C1 segment of cervical spinal cord (tissue), 14 donors: ENCODE results near the gene CFD.
"Not testable (repeated sequence)": the region's sequence is repeated elsewhere in the genome, so short reads cannot be mapped to it uniquely, and the experiment has no call there.

Experiments
- DNase-seq, 14 donors: peaks; one replicate each; lab custom pipeline; 2025; lab: John Stamatoyannopoulos, UW

Gene CFD

GRCh38 chr19:888581-889385 lies 29.3 kb downstream of the CFD start:
- DNase-seq: no peak

DNA sequence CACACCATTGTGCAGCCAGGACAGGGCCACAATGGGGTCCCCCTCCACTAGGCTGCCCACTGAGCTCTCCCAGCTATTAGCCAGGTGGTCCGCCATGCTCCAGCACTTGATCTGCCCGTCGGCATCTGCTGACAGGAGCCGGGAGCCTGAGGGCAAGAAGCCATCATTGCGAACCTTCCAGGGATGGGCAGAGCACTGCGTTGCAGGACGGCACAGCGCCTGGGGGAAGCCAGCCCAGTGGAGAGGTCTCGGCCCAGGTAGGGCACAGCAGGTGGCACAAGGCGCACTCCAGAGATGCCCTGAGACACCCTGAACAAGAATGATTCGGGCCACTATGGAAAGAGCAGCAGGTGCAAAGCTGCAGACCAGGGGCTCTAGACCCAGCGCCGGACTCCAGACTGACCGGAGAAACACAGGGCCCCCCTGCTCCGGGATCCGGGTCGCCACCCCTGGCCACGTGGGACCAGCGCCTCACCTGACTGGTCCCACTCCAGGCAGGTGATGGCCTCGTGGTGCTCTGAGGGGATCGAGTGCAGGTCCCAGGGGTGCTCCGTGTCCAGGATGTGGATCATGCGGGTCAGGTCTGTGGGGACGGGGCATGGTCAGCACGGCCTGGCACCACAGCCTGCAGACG lies 30.3 kb downstream of the CFD start:
- no peak for DNase-seq

DNA sequence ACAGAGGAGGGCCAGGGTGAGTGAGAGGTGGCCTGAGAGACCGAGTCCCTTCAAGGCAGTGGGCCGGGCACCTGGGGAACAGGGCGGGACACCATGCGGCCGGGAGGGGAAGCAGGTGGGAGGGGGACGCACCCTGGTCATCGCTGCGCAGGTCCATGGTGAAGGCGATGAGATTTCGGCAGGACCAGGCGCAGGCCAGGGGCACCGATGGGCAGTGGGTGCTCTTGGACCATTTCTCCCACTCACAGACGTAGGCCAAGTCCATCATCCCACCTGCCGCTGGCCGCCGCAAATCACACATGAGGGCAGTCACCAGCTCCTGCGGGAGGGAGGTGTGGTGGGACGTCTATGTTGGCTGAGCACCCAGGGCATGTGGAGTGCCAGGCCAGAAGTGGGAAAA lies 31.4 kb downstream of the CFD start:
- no peak for DNase-seq

DNA sequence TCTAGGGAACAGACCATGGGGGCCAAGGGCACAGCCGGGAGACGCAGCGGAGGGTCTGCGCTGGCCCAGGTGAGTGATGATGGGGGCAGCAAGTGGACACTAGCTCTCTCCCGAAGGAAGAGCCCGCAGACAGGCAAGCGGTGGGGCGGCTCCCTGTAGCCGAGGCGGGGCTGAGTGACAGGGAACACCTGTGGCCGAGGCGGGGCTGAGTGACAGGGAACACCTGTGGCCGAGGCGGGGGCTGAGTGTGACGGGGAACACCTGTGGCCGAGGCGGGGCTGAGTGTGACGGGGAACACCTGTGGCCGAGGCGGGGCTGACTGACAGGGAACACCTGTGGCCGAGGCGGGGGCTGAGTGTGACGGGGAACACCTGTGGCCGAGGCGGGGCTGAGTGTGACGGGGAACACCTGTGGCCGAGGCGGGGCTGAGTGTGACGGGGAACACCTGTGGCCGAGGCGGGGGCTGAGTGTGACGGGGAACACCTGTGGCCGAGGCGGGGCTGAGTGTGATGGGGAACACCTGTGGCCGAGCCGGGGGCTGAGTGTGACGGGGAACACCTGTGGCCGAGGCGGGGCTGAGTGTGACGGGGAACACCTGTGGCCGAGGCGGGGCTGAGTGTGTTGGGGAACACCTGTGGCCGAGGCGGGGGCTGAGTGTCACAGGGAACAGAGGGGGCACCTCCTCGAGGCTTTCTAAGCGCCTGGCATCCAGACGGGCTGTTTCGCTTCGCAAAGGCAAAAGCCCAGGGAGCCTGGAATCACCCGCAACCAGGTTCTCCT lies 32.1 kb downstream of the CFD start:
- not testable (repeated sequence) for DNase-seq

- no peak for DNase-seq
Measured at GRCh38 chr19:892243-892893, 32.9 kb downstream of the CFD start.

DNA sequence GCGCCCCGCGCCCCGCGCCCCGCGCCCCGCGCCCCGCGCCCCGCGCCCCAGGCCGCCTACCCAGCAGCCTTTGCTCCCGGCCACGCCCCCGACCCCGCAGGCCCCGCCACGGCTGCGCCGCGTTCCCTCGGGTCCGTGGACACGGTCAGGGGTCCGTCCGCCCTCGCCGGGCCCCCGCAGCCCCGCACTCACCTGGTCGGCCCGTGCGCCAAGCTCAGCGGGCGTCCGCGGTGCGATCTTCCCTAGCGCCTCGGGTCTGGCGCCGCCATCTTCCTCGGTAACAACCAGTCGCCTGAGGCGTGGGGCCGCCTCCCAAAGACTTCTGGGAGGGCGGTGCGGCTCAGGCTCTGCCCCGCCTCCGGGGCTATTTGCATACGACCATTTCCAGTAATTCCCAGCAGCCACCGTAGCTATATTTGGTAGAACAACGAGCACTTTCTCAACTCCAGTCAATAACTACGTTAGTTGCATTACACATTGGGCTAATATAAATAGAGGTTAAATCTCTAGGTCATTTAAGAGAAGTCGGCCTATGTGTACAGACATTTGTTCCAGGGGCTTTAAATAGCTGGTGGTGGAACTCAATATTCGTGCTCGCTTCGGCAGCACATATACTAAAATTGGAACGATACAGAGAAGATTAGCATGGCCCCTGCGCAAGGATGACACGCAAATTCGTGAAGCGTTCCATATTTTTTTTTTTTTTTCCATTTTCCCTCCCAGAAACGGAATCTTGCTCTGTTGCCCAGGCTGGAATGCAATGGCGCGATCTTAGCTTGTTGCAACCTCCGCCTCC lies 33.6 kb downstream of the CFD start, which contains the start of the genes MED16 and RNU6-9:
TSS of gene MED16 (minus strand) at position 294 of the 796 bp plus-strand sequence. CDS start 2,056 bp downstream, outside the sequence.
TSS of gene RNU6-9 (plus strand) at position 591 of the 796 bp plus-strand sequence.
- peak; percentile 28 to 96 (median 82) for DNase-seq

DNA sequence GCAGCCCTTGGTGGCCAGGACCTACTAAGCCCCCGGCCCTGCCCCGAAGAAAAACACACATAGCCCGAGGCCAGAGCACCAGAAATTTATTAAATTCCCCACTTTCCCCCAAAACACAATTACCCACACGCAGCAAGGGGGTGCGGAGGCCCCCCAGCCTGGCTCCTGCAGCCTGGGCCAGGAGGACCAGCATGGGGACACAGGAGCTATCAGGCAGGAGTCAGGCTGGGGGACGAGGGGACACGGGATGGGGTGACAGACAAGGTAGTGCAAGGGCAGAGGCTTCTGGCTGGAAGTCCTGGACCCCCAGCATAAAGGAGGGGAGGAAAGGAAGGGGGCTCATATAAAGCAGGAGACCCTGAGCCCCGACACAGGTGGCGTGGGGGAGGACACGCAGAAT lies 37.0 kb downstream of the CFD start:
- DNase-seq: no peak

GRCh38 chr19:896999-897398 lies 37.5 kb downstream of the CFD start:
- DNase-seq: no peak

DNA sequence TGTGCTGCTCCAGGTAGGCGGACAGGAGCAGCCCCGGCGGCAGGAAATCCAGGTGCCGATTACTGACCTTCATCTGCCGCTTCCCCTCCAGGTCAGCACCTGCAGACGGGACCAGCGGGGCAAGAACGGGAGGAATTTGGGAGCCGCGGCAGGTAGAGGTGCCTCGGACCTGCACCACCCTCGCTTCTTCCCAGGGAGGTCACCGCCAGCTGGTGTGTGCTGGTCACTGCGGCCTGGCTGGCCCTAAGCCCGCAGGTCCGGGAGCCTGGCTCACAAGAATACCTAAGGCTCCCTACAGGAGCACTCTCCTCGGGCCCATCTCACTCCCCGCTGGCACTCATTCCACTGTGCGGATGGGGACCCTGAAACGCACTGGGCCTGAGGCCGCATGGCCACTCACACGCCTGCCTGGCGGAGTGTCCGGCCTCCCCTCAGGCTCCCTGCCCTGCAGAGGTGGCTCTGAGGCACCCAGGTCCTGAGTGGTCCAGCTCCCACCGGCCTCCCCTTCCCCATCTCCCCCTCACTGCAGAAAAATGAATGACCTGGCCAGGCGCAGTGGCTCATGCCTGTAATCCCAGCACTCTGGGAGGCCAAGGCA lies 38.1 kb downstream of the CFD start:
- no peak for DNase-seq

DNA sequence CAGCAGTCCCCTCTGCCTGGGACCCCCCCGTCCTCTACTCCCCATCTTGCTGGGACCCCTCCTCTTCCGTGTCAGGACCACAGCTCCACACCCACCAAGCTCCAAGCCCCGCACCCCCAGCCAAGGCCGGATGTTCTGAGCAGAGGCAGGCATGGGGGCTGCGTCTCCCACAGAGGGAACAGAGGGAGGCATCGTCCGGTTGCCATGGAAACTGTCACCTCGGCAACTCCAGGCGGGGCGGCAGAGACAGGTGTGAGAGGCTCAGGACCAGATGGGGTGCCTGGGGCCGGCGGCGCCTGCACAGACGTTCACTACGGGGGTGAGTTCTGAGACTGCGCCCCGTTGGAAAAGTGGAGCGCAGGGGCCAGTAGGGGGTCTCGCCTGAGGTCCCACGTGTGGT lies 39.2 kb downstream of the CFD start:
- peak in 1 of 14 donors; percentile 53 for DNase-seq

DNA sequence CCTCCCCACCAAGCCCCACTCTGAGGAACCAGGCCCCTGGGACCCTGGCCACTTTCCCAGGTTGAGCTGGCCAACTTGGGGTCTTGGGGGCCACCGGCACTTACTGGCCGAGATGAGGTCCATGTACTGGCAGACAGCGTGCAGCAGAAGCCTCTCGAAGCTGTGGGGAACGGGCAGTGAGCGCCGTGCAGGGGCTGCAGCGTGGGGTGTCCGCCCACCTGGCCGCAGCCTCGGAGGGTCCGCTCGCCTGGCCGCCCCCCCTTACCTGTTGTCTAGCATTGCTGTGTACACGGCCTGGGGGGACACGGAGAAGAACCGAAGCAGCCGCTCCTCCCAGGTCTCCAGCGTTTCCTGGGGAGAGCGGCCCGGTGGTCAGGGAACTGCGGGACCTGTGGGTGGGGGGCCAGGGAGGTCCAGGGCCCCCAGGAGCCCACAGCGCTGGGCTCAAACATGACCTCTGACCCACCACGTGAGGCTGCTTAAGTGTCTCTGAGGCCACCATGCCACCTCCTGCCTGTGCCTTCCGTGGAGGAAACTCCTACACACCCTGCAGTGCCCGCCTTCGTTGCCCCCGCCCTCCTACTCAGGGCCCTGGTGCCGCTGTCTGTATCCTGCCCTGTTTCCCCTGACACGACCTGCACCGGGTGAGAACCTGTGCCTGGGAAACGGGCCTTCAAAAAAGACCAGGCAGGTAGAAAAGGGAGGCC lies 40.0 kb downstream of the CFD start:
- no peak for DNase-seq

GRCh38 chr19:900043-900301 lies 40.5 kb downstream of the CFD start:
- no peak for DNase-seq

GRCh38 chr19:900302-901111 lies 41.0 kb downstream of the CFD start:
- DNase-seq: no peak

DNA sequence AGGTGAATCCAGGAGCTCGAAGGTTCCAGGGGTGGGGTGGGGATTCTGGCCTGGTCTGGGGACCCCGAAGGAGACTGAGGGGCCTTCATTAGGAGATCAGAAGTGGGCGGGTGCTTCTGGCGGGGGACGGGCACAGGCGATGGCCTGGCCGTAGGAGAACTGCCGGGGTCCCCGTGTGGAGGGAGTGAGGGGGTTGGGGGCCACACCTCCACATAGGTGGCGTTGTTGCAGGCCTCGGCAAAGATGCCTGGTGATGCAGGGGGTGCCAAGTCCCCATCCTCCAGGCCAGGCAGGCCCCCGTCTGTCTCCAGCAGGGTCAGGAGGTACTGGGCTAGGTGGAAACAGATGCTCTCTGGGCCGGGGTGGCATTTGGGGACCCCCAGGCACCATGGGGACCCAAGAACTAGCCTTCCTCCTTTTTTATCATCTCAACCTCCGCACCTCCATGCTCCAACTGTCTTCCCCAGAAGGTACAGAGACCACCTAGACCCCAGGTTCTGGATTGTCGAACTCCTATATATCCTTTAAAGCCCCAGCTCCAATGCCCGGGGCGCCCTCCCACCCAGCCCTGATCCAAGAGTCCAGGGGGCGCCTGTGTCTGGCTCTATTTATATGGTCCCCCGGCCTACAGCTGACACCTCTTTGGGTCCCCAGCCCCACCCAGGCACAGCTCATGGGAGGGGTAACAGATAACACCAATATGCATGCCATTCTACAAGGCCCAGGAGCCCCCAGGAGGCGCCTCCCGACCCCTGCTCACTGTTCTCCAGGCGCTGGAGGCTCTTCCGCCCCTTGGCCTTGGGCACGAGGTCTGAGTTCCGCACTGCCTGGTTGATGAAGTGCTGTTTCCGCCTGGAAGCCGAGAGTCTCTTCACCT lies 42.0 kb downstream of the CFD start:
- DNase-seq: no peak

GRCh38 chr19:902093-902370 lies 42.6 kb downstream of the CFD start:
- no peak for DNase-seq

DNA sequence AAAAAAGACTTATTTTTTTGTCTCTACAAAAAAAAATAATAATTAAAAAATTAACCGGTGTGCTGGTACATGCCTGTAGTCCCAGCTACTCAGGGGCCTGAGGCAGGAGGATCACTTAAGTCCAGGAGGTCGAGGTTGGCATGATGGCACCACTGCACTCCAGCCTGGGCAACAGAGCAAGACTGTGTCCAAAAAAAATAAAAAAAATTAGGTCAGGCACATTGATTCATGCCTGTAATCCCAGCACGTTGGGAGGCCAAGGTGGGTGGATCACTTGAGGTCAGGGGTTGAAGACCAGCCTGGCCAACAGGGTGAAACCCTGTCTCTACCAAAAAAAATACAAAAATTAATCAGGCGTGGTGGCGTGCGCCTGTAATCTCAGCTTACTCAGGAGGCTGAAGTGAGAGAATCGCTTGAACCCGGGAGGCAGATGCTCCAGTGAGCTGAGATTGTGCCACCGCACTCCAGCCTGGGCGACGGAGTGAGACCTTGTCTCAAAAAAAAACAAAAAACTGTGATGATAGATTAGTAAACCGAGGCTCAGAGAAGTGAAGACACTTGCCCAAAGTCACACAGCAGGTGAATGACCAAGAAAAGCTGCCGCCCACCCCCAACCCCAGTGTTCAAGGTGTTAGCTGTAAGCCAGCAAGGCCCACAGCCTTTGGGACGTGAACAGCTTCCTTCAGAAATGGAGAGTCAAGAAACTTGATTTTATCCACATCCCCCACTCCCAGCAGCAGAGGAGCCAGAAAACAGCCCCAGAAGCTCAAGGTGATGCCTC lies 43.2 kb downstream of the CFD start:
- no peak for DNase-seq

- DNase-seq: no peak
Measured at GRCh38 chr19:903266-903797, 43.9 kb downstream of the CFD start.
